ENCODE data around the gene CRAT. TPM values are rescaled to one million over a fixed set of nuclear protein-coding genes. Genes with fewer than 3 reads are reported as not detected.

CRAT gene
- polyA plus RNA-seq, 1 donor (not counting 4 experiments of a cell fraction or from before 2014, with no cell fraction given): 6.5 TPM

DNA sequence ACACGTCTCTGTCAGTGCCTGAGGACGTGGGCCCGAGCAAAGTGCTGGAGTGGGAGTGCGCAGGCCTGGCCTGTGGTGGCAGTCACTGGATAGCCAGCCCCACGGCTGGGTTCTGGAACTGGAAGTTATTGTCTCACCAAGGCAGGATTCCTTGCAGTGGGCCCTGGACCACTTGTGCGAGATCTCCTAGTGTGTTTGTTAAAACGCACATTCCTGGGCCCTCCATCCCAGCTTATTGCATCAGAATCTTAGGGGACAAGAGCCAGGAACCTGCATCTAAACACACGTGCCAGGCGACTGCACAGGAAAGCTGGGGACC is 27.5 kb upstream of the CRAT start:
- no peak for DNase-seq (ENCODE audit: low read depth, low spot score)
- H3K4me3 ChIP-seq (ENCODE audit: control insufficient read depth in 2 of 3, extremely low read depth in 1 of 3, insufficient read depth in 2 of 3, low read depth in 1 of 3, low read length in 3 of 3): no peak overlapping the region
- FAIRE-seq: no peak
- no peak for TF ChIP-seq EZH2 (IDR thresholded peaks at IDR 0.05; ENCODE audit: low read length)
- TF ChIP-seq, protein P1, sequence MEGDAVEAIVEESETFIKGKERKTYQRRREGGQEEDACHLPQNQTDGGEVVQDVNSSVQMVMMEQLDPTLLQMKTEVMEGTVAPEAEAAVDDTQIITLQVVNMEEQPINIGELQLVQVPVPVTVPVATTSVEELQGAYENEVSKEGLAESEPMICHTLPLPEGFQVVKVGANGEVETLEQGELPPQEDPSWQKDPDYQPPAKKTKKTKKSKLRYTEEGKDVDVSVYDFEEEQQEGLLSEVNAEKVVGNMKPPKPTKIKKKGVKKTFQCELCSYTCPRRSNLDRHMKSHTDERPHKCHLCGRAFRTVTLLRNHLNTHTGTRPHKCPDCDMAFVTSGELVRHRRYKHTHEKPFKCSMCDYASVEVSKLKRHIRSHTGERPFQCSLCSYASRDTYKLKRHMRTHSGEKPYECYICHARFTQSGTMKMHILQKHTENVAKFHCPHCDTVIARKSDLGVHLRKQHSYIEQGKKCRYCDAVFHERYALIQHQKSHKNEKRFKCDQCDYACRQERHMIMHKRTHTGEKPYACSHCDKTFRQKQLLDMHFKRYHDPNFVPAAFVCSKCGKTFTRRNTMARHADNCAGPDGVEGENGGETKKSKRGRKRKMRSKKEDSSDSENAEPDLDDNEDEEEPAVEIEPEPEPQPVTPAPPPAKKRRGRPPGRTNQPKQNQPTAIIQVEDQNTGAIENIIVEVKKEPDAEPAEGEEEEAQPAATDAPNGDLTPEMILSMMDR (optimal IDR thresholded peaks at IDR 0.05 in 1 of 3, IDR thresholded peaks at IDR 0.05 in 1 of 3, conservative IDR thresholded peaks at IDR 0.05 in 1 of 3; ENCODE audit: extremely low read depth in 1 of 3, insufficient read depth in 2 of 3, low read length in 3 of 3): no peak
- H3K27ac ChIP-seq (ENCODE audit: control insufficient read depth, insufficient read depth, low read length): no peak overlapping the region
- H3K27me3 ChIP-seq (ENCODE audit: control insufficient read depth, extremely low read depth, insufficient read depth, low read length): no peaks in the 10 kb centered on the region
- no peaks in the 10 kb centered on the region for H3K9me3 ChIP-seq (ENCODE audit: control insufficient read depth, low read depth, low read length)
- no peak overlapping the region for H2AFZ ChIP-seq (ENCODE audit: control insufficient read depth, low read length)
- no peak overlapping the region for H3K4me2 ChIP-seq (ENCODE audit: control insufficient read depth, extremely low read depth, insufficient read depth, low read depth, low read length)
- peaks cover 2% of the 10 kb centered on the region for H3K9me1 ChIP-seq (ENCODE audit: control insufficient read depth, extremely low read depth, insufficient read depth, low read length)
- peaks cover 14 to 21% of the 10 kb centered on the region in 2 experiments for H3K36me3 ChIP-seq (ENCODE audit: control insufficient read depth in 2 of 2, extremely low read depth in 1 of 2, insufficient read depth in 2 of 2, low read length in 2 of 2)
- peaks cover 43% of the 10 kb centered on the region for H3K4me1 ChIP-seq (ENCODE audit: control insufficient read depth, extremely low read depth, insufficient read depth, low read length)
- no peaks in the 10 kb centered on the region for H4K20me1 ChIP-seq (ENCODE audit: control insufficient read depth, extremely low read depth, insufficient read depth, low read length)
- peaks cover 6% of the 10 kb centered on the region for H3K79me2 ChIP-seq (ENCODE audit: control insufficient read depth, insufficient read depth, low read length)
- no peak overlapping the region for H3K9ac ChIP-seq (ENCODE audit: control insufficient read depth, extremely low read depth, insufficient read depth, low read length)
- dilution Hi-C loops (cut with MboI; ENCODE audit: extremely low pct_ligation_motif_present, low sequenced_read_pairs): no loop called here

DNA sequence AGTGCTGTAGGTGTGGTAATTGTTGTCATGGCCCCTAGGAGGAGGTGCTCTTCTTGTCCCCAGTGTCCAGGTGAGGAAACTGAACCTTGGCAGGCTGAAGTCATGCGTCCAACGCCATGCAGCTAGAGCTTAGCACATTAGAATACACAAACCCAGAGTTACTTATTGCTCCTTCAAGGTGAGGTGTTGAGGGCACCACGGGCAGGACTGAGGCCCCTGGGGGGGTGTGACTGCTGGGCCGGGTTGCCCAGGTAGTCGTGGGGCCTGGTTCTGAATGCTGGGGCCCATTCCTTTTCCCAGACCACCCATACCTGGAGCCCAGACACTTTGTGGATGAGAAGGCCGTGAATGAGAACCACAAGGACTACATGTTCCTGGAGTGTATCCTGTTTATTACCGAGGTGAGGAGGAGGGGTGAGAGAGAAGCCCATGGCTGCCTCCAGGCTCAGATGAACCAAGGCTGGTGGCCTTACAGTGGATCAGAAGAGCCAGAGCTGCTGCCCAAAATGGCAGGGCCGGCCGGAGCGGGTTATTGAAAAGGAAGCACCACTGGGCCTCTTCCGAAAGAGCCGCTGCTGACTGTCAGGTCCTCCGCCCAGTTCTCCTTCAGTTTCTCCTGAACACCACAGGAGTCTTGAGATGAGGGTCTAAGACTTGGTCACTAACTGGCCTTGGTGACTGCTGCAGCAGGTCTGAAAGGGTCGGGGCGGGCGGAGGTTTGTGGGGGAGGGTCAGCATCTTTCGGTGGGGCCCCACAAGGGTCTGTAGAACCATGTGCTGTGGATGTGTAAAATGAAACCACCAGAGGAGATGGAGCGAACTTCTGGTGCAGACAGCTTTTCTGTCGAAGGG is 26.9 kb upstream of the CRAT start:
- no peak overlapping the region for H3K4me3 ChIP-seq (ENCODE audit: control insufficient read depth in 2 of 3, extremely low read depth in 1 of 3, insufficient read depth in 2 of 3, low read depth in 1 of 3, low read length in 3 of 3)
- peaks cover 37% of the 10 kb centered on the region for H3K4me1 ChIP-seq (ENCODE audit: control insufficient read depth, extremely low read depth, insufficient read depth, low read length)
- H3K9ac ChIP-seq (ENCODE audit: control insufficient read depth, extremely low read depth, insufficient read depth, low read length): no peak overlapping the region
- TF ChIP-seq, protein P1 (optimal IDR thresholded peaks at IDR 0.05 in 1 of 3, IDR thresholded peaks at IDR 0.05 in 1 of 3, conservative IDR thresholded peaks at IDR 0.05 in 1 of 3; ENCODE audit: extremely low read depth in 1 of 3, insufficient read depth in 2 of 3, low read length in 3 of 3): no peak
- no peak for TF ChIP-seq EZH2 (IDR thresholded peaks at IDR 0.05; ENCODE audit: low read length)
- H3K4me2 ChIP-seq (ENCODE audit: control insufficient read depth, extremely low read depth, insufficient read depth, low read depth, low read length): no peak overlapping the region
- H3K9me3 ChIP-seq (ENCODE audit: control insufficient read depth, low read depth, low read length): no peaks in the 10 kb centered on the region
- peaks cover 15% of the 10 kb centered on the region in 2 experiments for H3K36me3 ChIP-seq (ENCODE audit: control insufficient read depth in 2 of 2, extremely low read depth in 1 of 2, insufficient read depth in 2 of 2, low read length in 2 of 2)
- H3K9me1 ChIP-seq (ENCODE audit: control insufficient read depth, extremely low read depth, insufficient read depth, low read length): peaks cover 2% of the 10 kb centered on the region
- FAIRE-seq: no peak
- no peaks in the 10 kb centered on the region for H4K20me1 ChIP-seq (ENCODE audit: control insufficient read depth, extremely low read depth, insufficient read depth, low read length)
- no peaks in the 10 kb centered on the region for H3K27me3 ChIP-seq (ENCODE audit: control insufficient read depth, extremely low read depth, insufficient read depth, low read length)
- H3K79me2 ChIP-seq (ENCODE audit: control insufficient read depth, insufficient read depth, low read length): peaks cover 6% of the 10 kb centered on the region
- dilution Hi-C loops (cut with MboI; ENCODE audit: extremely low pct_ligation_motif_present, low sequenced_read_pairs): no loop called here
- no peak overlapping the region for H3K27ac ChIP-seq (ENCODE audit: control insufficient read depth, insufficient read depth, low read length)
- H2AFZ ChIP-seq (ENCODE audit: control insufficient read depth, low read length): no peak overlapping the region
- DNase-seq (ENCODE audit: low read depth, low spot score): no peak

All from keratinocyte (primary cell).